GM13977 (cell line): Measurements from ENCODE around the gene PIM1.
A peak's percentile ranks its signal among the peaks of the same experiment; 100 is the strongest.

ENCODE experiments used
- DNase-seq: peaks from one replicate; pipeline ENCODE4 v3.0.0; 2012; ENCODE audit warnings: low spot score
- in situ Hi-C: fragments of 300-500 bp; cut with MboI; formaldehyde crosslinking; loops from one replicate; pipeline ENCODE4 v1.12.0; 2022; ENCODE audit warnings: low sequenced_read_pairs, low pct_unique_long_range_greater_than_20kb, mixed read lengths, inconsistent platforms; ENCODE audit not compliant: unreplicated experiment
- TF ChIP-seq, protein P1 (sequence below): IDR thresholded peaks from 2 replicates; pipeline ENCODE4 v1.5.1; 2012; ENCODE audit warnings: mild to moderate bottlenecking, control low read depth; ENCODE audit not compliant: insufficient read depth; ENCODE audit errors: extremely low read depth, missing control alignments

PIM1 gene

DNA sequence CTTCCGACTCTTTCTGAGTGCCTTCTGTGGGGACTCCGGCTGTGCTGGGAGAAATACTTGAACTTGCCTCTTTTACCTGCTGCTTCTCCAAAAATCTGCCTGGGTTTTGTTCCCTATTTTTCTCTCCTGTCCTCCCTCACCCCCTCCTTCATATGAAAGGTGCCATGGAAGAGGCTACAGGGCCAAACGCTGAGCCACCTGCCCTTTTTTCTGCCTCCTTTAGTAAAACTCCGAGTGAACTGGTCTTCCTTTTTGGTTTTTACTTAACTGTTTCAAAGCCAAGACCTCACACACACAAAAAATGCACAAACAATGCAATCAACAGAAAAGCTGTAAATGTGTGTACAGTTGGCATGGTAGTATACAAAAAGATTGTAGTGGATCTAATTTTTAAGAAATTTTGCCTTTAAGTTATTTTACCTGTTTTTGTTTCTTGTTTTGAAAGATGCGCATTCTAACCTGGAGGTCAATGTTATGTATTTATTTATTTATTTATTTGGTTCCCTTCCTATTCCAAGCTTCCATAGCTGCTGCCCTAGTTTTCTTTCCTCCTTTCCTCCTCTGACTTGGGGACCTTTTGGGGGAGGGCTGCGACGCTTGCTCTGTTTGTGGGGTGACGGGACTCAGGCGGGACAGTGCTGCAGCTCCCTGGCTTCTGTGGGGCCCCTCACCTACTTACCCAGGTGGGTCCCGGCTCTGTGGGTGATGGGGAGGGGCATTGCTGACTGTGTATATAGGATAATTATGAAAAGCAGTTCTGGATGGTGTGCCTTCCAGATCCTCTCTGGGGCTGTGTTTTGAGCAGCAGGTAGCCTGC lies 4.8 kb downstream of the PIM1 start:
- in situ Hi-C loops, result loop anchor here (5.0 to 10.0 kb wide), 2 partner anchors 120 to 152 kb away; no protein-coding TSS in a partner anchor
- no peak for DNase-seq
- TF ChIP-seq, protein P1, sequence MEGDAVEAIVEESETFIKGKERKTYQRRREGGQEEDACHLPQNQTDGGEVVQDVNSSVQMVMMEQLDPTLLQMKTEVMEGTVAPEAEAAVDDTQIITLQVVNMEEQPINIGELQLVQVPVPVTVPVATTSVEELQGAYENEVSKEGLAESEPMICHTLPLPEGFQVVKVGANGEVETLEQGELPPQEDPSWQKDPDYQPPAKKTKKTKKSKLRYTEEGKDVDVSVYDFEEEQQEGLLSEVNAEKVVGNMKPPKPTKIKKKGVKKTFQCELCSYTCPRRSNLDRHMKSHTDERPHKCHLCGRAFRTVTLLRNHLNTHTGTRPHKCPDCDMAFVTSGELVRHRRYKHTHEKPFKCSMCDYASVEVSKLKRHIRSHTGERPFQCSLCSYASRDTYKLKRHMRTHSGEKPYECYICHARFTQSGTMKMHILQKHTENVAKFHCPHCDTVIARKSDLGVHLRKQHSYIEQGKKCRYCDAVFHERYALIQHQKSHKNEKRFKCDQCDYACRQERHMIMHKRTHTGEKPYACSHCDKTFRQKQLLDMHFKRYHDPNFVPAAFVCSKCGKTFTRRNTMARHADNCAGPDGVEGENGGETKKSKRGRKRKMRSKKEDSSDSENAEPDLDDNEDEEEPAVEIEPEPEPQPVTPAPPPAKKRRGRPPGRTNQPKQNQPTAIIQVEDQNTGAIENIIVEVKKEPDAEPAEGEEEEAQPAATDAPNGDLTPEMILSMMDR, result no peak

DNA sequence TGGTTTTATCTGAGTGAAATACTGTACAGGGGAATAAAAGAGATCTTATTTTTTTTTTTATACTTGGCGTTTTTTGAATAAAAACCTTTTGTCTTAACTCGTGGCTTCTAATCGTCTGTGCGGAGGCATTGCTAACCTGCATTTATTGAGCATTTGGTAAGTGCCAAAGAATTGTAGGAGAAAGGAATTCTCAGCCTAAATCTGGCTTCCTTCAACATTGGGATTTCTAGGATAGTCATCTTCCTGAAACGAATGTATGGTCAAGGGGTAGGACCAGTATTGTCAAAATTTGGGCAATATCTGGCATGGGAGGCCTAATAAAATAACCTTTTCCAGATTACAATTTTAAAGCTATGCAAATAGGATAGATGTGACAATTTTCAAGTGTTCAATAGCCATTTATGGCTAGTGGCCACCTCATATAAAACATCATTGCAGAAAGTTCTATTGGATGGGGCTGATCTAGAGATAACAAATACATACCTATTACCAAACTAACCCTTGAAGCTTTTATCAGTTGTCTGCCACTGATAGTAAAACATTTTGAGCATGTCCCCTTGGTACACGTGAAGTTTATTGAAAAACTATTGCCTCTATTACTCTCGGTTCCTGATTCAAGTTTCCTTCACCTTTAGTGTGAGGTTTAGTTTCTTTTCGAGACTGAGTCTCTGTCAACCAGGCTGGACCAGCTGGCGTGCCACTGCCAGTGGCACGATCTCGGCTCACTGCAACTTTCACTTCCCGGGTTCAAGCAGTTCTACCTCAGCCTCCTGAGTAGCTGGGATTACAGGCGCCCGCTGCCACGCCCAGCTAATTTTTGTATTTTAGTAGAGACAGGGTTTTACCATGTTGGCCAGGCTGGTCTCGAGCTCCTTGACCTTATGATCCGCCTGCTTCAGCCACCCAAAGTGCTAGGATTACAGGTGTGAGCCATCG lies 5.6 kb downstream of the PIM1 start:
- TF ChIP-seq, protein P1, result no peak
- peak; percentile 37 for DNase-seq
- in situ Hi-C loops, result loop anchor here (10.0 kb wide), 1 partner anchor 121 kb away; no protein-coding TSS in a partner anchor

DNA sequence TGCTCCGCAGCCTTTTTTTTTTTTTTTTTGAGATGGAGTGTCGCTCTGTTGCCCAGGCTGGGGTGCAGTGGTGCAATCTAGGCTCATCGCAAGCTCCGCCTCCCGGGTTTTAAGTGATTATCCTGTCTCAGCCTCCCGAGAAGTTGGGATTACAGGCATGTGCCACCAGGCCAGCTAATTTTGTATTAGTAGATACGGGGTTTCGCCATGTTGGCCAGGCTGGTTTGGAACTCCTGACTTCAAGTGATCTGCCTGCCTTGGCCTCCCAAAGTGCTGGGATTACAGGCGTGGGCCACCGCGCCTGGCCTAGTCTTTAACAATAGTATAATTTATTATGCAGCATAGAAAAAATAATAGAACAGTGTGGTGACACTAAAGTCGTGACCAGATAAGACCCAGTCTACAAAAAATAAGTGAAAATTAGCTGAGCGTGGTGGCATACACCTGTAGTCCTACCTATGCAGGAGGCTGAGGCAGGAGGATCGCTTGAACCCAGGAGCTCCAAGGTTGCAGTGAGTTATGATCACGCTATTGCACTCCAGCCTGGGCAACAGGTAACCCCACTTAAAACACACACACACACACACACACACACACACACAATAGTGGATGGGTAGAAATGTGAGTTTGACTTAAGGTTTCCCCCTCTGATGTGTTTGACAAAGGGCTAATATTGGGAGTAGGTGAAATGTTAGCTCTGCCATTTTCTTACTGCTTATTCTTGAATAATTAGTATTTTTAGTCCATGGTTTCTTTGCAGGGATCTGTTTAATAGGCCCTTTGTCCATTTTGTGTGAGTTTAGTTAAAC lies 6.5 kb downstream of the PIM1 start:
- DNase-seq, result no peak
- TF ChIP-seq, protein P1, result no peak
- in situ Hi-C loops, result loop anchor here (10.0 kb wide), 1 partner anchor 122 kb away; no protein-coding TSS in a partner anchor

DNA sequence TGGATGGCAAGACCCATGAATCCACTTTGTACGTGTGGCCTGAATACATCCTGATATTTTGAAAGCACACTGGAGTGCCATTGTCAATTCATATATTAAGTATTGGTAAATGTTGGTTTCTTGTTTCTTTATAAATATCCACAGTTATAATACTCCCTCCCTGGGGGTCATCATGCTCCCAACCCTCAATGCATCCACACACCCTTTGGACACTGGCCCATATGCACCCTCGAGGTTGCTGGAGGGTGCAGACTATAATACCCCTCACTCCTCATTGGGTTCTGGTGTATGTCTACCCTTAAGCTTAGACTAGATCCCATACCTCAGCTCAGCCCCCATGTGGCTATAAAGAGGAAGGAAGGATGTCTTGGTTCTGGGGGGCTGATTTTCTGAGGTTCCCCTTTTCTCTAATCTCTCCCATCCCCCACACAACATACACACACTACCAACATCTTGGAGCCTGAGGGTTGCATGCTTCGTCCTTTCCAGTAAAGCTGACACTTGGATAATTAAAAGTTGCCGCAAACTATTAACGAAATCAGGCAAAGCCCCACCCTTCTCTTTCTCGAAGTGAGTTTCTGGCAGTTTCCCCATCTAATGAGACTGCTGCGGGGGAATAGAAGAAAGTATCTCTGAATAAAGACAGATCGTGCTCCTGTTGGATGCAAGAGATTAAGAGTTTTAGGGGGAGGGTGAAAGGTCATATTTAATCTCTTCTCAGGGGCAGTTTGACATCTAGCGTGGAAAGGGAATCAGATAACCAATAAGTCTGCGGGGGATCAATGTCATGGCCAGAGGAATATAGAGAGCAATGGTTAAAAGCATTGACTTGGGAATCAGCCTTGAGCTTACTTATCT lies 7.4 kb downstream of the PIM1 start:
- no peak for DNase-seq
- TF ChIP-seq, protein P1, result no peak
- in situ Hi-C loops, result loop anchor here (10.0 kb wide), 1 partner anchor 123 kb away; no protein-coding TSS in a partner anchor

DNA sequence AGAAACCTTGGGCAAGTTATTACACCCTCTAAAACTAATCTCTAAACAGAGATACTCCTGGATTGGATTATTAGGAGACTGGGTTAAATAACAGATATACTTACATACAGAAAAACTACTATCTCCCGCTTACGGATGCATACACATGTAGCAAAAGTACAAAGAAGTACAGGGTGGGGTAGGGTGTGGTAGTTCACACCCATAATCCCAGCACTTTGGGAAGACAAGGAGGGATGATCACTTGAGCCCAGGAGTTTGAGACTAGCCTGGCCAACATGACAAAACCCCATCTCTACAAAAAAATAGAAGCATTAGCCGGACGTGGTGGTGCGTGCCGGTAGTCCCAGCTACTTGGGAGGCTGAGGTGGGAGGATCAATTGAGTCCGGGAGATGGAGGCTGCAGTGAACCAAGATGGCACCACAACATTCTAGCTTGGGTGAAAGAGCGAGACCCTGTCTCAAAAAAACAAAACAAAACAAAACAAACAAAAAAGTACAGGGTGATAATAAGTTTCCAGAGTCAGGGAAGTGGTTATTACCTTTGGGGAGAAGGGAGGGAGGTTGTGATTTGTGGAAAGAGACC lies 8.1 kb downstream of the PIM1 start:
- in situ Hi-C loops, result loop anchor here (10.0 kb wide), 1 partner anchor 123 kb away; no protein-coding TSS in a partner anchor
- DNase-seq, result no peak
- TF ChIP-seq, protein P1, result no peak
